H1 (cell line): Measurements from ENCODE around the gene PTGES3L. TPM values are rescaled to one million over a fixed set of nuclear protein-coding genes. Genes with fewer than 3 reads are reported as not detected.
A peak's percentile ranks its signal among the peaks of the same experiment; 100 is the strongest.

ENCODE experiments used
- CTCF ChIA-PET: fragments of 300-600 bp; sonication (Branson Sonifier 250); formaldehyde crosslinking; loops from one replicate; lab custom pipeline; 2021; ENCODE audit not compliant: partially characterized antibody; lab: Charles Lee
- POLR2A ChIA-PET: fragments of 300-600 bp; sonication (Branson Sonifier 250); formaldehyde crosslinking; loops from one replicate; lab custom pipeline; 2021; ENCODE audit warnings: inconsistent platforms; ENCODE audit not compliant: partially characterized antibody; lab: Charles Lee
- DNase-seq, 2 experiments: peaks; one replicate each; pipeline versions ENCODE4 v3.0.0 to v3.0.0-alpha.2; 2010 to 2022; ENCODE audit warnings: low spot score in 2 of 2, low read depth in 1 of 2, mixed read lengths in 1 of 2
- FAIRE-seq: peaks from 2 replicates; lab custom pipeline; 2011; peaks lifted over from hg19 to GRCh38; lab: Jason Lieb, UNC
- H2AFZ ChIP-seq: 2 replicates; pipeline ENCODE4 v1.8.1; 2012; ENCODE audit warnings: low read length, inconsistent platforms
- H2AK5ac ChIP-seq: 2 replicates; pipeline ENCODE4 v1.6.1; 2013; ENCODE audit warnings: low read depth, low read length
- H2BK120ac ChIP-seq: replicated peaks from 2 replicates; pipeline ENCODE3; 2013; ENCODE audit warnings: low read depth, low read length, inconsistent platforms
- H2BK12ac ChIP-seq: 2 replicates; pipeline ENCODE4 v1.6.1; 2013; ENCODE audit warnings: low read depth, low read length
- H2BK15ac ChIP-seq: 2 replicates; pipeline ENCODE4 v1.6.1; 2013; ENCODE audit warnings: low read length
- H2BK20ac ChIP-seq: 2 replicates; pipeline ENCODE4 v1.6.1; 2013; ENCODE audit warnings: low read length
- H2BK5ac ChIP-seq: 2 replicates; pipeline ENCODE4 v1.6.1; 2013; ENCODE audit warnings: low read depth, low read length
- H3K14ac ChIP-seq: 2 replicates; pipeline ENCODE4 v1.6.1; 2013; ENCODE audit warnings: inconsistent platforms; ENCODE audit not compliant: insufficient read length
- H3K18ac ChIP-seq: 2 replicates; pipeline ENCODE4 v1.6.1; 2013; ENCODE audit warnings: low read length; ENCODE audit errors: extremely low read depth
- H3K23ac ChIP-seq: 2 replicates; pipeline ENCODE4 v1.6.1; 2013; ENCODE audit warnings: inconsistent platforms; ENCODE audit not compliant: insufficient read length
- H3K23me2 ChIP-seq: 2 replicates; pipeline ENCODE4 v1.6.1; 2013; ENCODE audit warnings: low read depth, low read length
- H3K27ac ChIP-seq: 2 replicates; pipeline ENCODE4 v1.6.1; 2011; ENCODE audit warnings: low read depth, low read length, inconsistent platforms
- H3K27me3 ChIP-seq, 4 experiments: replicated peaks in 1 of 4; 1 replicate in 1 of 4; 2 replicates in 3 of 4; pipeline versions ENCODE4 v1.6.1 to v1.8.1; 2011 to 2013; ENCODE audit warnings: low read length in 3 of 4, mild to moderate bottlenecking in 3 of 4, inconsistent platforms in 2 of 4, mixed read lengths in 2 of 4, moderate library complexity in 1 of 4; ENCODE audit not compliant: control insufficient read depth in 3 of 4, insufficient read depth in 3 of 4; ENCODE audit errors: extremely low read depth in 1 of 4
- H3K36me3 ChIP-seq, 4 experiments: 2 replicates each; pipeline versions ENCODE4 v1.6.1 to v1.8.1; 2011 to 2013; ENCODE audit warnings: mild to moderate bottlenecking in 4 of 4, low read length in 3 of 4, moderate library complexity in 2 of 4, control low read depth in 1 of 4, inconsistent platforms in 1 of 4; ENCODE audit not compliant: insufficient read depth in 4 of 4, control insufficient read depth in 2 of 4
- H3K4ac ChIP-seq: replicated peaks from 2 replicates; pipeline ENCODE3; 2013; ENCODE audit warnings: low read length, low read depth, mixed read lengths, inconsistent platforms; ENCODE audit not compliant: insufficient read length
- H3K4me1 ChIP-seq, 4 experiments: replicated peaks in 1 of 4; 1 replicate in 1 of 4; 2 replicates in 3 of 4; pipeline versions ENCODE4 v1.6.1 to v1.8.1; 2011 to 2013; ENCODE audit warnings: low read length in 3 of 4, inconsistent platforms in 2 of 4, mixed read lengths in 1 of 4; ENCODE audit not compliant: insufficient read depth in 4 of 4, control insufficient read depth in 3 of 4
- H3K4me2 ChIP-seq, 2 experiments: 2 replicates each; pipeline versions ENCODE4 v1.6.1 to v1.8.1; 2011 to 2013; ENCODE audit warnings: low read depth in 2 of 2, low read length in 2 of 2, control low read depth in 1 of 2, inconsistent platforms in 1 of 2, mild to moderate bottlenecking in 1 of 2; ENCODE audit not compliant: insufficient read depth in 1 of 2
- H3K4me3 ChIP-seq, 4 experiments: fragments of 200-600, 300-600 bp in 1 of 4; sonication (generic), shearing (Covaris generic), sonication (Bioruptor Twin) in 1 of 4; 2 replicates each; pipeline versions ENCODE4 v1.5.1 to v1.8.1; 2011 to 2016; ENCODE audit warnings: low read length in 4 of 4, low read depth in 3 of 4, control low read depth in 2 of 4, inconsistent platforms in 2 of 4, mild to moderate bottlenecking in 2 of 4, mixed read lengths in 1 of 4, moderate library complexity in 1 of 4; ENCODE audit not compliant: insufficient read depth in 2 of 4; ENCODE audit errors: extremely low read depth in 1 of 4
- H3K56ac ChIP-seq: replicated peaks from 2 replicates; pipeline ENCODE3; 2013; ENCODE audit warnings: low read depth, mild to moderate bottlenecking, mixed read lengths, low read length, inconsistent platforms; ENCODE audit not compliant: insufficient read length
- H3K79me1 ChIP-seq: 2 replicates; pipeline ENCODE4 v1.6.1; 2013; ENCODE audit warnings: low read depth, low read length, control low read depth
- H3K79me2 ChIP-seq, 2 experiments: 2 replicates each; pipeline versions ENCODE4 v1.6.1 to v1.8.1; 2012 to 2013; ENCODE audit warnings: low read length in 2 of 2, mild to moderate bottlenecking in 2 of 2, inconsistent platforms in 1 of 2; ENCODE audit not compliant: insufficient read depth in 2 of 2, control insufficient read depth in 1 of 2
- H3K9ac ChIP-seq, 4 experiments: replicated peaks in 1 of 4; 1 replicate in 1 of 4; 2 replicates in 3 of 4; pipeline versions ENCODE4 v1.6.1 to v1.8.1; 2011 to 2013; ENCODE audit warnings: low read depth in 3 of 4, low read length in 3 of 4, control low read depth in 2 of 4, mild to moderate bottlenecking in 2 of 4, moderate library complexity in 2 of 4, inconsistent platforms in 1 of 4; ENCODE audit errors: extremely low read depth in 1 of 4
- H3K9me3 ChIP-seq, 2 experiments: 2 replicates each; pipeline versions ENCODE4 v1.6.1 to v1.8.1; 2012 to 2013; ENCODE audit warnings: mild to moderate bottlenecking in 2 of 2, moderate library complexity in 2 of 2, control low read depth in 1 of 2, inconsistent platforms in 1 of 2, low read depth in 1 of 2, low read length in 1 of 2, mixed read lengths in 1 of 2; ENCODE audit not compliant: insufficient read depth in 2 of 2
- H4K20me1 ChIP-seq, 2 experiments: replicated peaks in 1 of 2; 2 replicates each; pipeline versions ENCODE3 to v1.8.1; 2011 to 2013; ENCODE audit warnings: inconsistent platforms in 2 of 2, low read length in 2 of 2, mild to moderate bottlenecking in 1 of 2; ENCODE audit not compliant: insufficient read depth in 2 of 2, control insufficient read depth in 1 of 2
- H4K5ac ChIP-seq: 2 replicates; pipeline ENCODE4 v1.6.1; 2013; ENCODE audit warnings: low read length, low read depth, mixed read lengths, inconsistent platforms; ENCODE audit not compliant: insufficient read length
- H4K8ac ChIP-seq: 2 replicates; pipeline ENCODE4 v1.8.0; 2013; ENCODE audit warnings: mild to moderate bottlenecking, moderate library complexity, low read length, inconsistent platforms; ENCODE audit not compliant: insufficient read depth; ENCODE audit errors: extremely low read depth
- H4K91ac ChIP-seq: replicated peaks from 2 replicates; pipeline ENCODE3; 2013; ENCODE audit warnings: low read length, mixed read lengths, inconsistent platforms; ENCODE audit not compliant: insufficient read length
- CBX5 ChIP-seq: fragments of 300-800, 300-1000 bp; sonication (generic); IDR thresholded peaks from 2 replicates; pipeline ENCODE4 v1.7.1; 2016; ENCODE audit warnings: antibody characterized with exemption, low read length, low read depth
- CREB1 ChIP-seq: IDR thresholded peaks from 2 replicates; pipeline ENCODE4 v1.6.1; 2012; ENCODE audit warnings: inconsistent platforms
- EGR1 ChIP-seq: IDR thresholded peaks from 2 replicates; pipeline ENCODE4 v1.6.1; 2011; ENCODE audit warnings: low read depth, low read length, borderline replicate concordance
- EP300 ChIP-seq, 2 experiments: IDR thresholded peaks; 1 replicate in 1 of 2; 2 replicates in 1 of 2; pipeline ENCODE4 v1.6.1; 2011 to 2012; ENCODE audit warnings: low read depth in 2 of 2, low read length in 2 of 2, mild to moderate bottlenecking in 2 of 2, borderline replicate concordance in 1 of 2, inconsistent platforms in 1 of 2, moderate library complexity in 1 of 2
- HDAC2 ChIP-seq, 2 experiments: fragments of 300-600 bp in 1 of 2; sonication (generic) in 1 of 2; IDR thresholded peaks; 2 replicates each; pipeline ENCODE4 v1.6.1; 2011 to 2012; ENCODE audit warnings: low read depth in 2 of 2, low read length in 2 of 2, mild to moderate bottlenecking in 2 of 2, moderate library complexity in 2 of 2, borderline replicate concordance in 1 of 2, inconsistent platforms in 1 of 2
- JUN ChIP-seq: IDR thresholded peaks from 2 replicates; pipeline ENCODE4 v1.6.1; 2011; ENCODE audit warnings: low read depth, mild to moderate bottlenecking, improper control_type of control experiment, low read length
- MAFK ChIP-seq: IDR thresholded peaks from 2 replicates; pipeline ENCODE4 v1.6.1; 2012; ENCODE audit warnings: low read depth, mild to moderate bottlenecking, improper control_type of control experiment, low read length
- NRF1 ChIP-seq: IDR thresholded peaks from 2 replicates; pipeline ENCODE4 v1.6.1; 2011; ENCODE audit warnings: mild to moderate bottlenecking, low read depth, low read length, improper control_type of control experiment
- RXRA ChIP-seq: IDR thresholded peaks from 2 replicates; pipeline ENCODE4 v1.6.1; 2011; ENCODE audit warnings: low read depth, mild to moderate bottlenecking, low read length, moderate library complexity; ENCODE audit not compliant: insufficient read depth
- SIN3A ChIP-seq, 2 experiments: IDR thresholded peaks in 1 of 2; conservative IDR thresholded peaks in 1 of 2; 2 replicates each; pipeline ENCODE4 v1.6.1; 2011 to 2012; ENCODE audit warnings: low read length in 2 of 2, improper control_type of control experiment in 1 of 2, low read depth in 1 of 2, mild to moderate bottlenecking in 1 of 2
- SIRT6 ChIP-seq: IDR thresholded peaks from one replicate; pipeline ENCODE4 v1.7.1; 2012; ENCODE audit warnings: low read length, inconsistent platforms
- TAF7 ChIP-seq: optimal IDR thresholded peaks from 2 replicates; pipeline ENCODE3; 2011; ENCODE audit warnings: low read depth, mild to moderate bottlenecking, inconsistent platforms, low read length, moderate library complexity, borderline replicate concordance
- WGBS, 2 experiments: shearing (Covaris generic) in 1 of 2; methylation state at CpG; one replicate each; pipeline versions ENCODE4 v1.1.6 to v1.1.7; 2013 to 2015; ENCODE audit warnings: low lambda C conversion rate in 2 of 2, mixed read lengths in 2 of 2, inconsistent platforms in 1 of 2, low coverage in 1 of 2, missing lambda C conversion rate in 1 of 2; ENCODE audit not compliant: insufficient replicate concordance in 2 of 2, insufficient coverage in 1 of 2, insufficient read length in 1 of 2; ENCODE audit errors: extremely low coverage in 1 of 2, missing lambda C conversion rate in 1 of 2; 5-methylcytosine and 5-hydroxymethylcytosine counted together
- polyA plus RNA-seq, 7 experiments: library from polyadenylated mRNA; depleted of rRNA in 3 of 7; stranded (reverse) in 5 of 7; unstranded in 2 of 7; fragments of >200 nt in 5 of 7; fragments of 200-250 nt in 2 of 7; gene quantifications; 1 replicate in 5 of 7; 2 replicates in 1 of 7; 4 replicates in 1 of 7; pipeline versions ENCODE4 v1.2.1 to v1.2.3, GENCODE V29; 2011 to 2013; ENCODE audit warnings: missing spikeins in 2 of 7, mixed read lengths in 2 of 7
- total RNA-seq: library from RNA; stranded (reverse); fragmentation: NEBNext Ultra II Directional; extraction: Animal tissue kit (Norgen Biotek cat#: 25700); gene quantifications from 2 replicates; pipeline ENCODE4 v1.2.1, GENCODE V29; 2021
- TF ChIP-seq, protein P1 (sequence below): IDR thresholded peaks from 2 replicates; pipeline ENCODE4 v1.6.1; 2011; ENCODE audit warnings: low read depth, mild to moderate bottlenecking, low read length; ENCODE audit not compliant: insufficient read depth

PTGES3L gene
- total and polyA plus RNA-seq, 2 of the 8 experiments (the other 6 are each of a cell fraction or from before 2014, with no cell fraction given) = 3.0 to 3.6 TPM

DNA sequence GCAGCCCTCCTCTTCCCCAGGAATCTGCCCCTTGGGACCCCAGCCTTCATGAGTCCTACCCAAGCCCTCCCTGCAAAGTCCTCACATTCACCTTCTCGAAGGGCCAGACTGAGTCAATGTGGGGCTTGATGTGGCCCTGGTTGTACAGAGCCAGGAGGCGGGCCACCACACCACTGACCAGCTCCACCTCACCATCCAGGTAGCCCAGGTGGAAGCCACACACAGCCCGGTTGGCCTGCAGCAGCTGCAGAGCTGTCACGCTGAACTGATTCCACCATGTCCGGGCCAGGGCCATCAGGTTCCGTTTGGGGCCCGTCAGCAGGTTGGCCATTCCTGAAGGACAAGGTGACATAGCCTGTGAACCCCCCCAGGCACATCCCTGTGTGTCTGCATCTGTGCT, 36.3 kb upstream of the PTGES3L start:
- H3K36me3 ChIP-seq = peaks cover 6 to 39% (median 12%) of the 10 kb centered on the region in 4 experiments; a peak in 7 of 8 replicates
- peaks cover 0 to 34% of the 10 kb centered on the region in 2 experiments; a peak in 3 of 4 replicates for H3K79me2 ChIP-seq
- H4K8ac ChIP-seq = no peak overlapping the region
- H4K5ac ChIP-seq = no peak overlapping the region
- 95% methylated on average over 3 of the region's 7 CpGs; no CpG with 5 or more reads in 1 of the 2 experiments for WGBS, 2 experiments
- no peak for TF ChIP-seq EP300 (IDR thresholded peaks at IDR 0.05; ENCODE audit: borderline replicate concordance in 1 of 2, low read depth in 2 of 2, low read length in 2 of 2)
- TF ChIP-seq HDAC2 (IDR thresholded peaks at IDR 0.05; ENCODE audit: borderline replicate concordance in 1 of 2, low read depth in 2 of 2, low read length in 2 of 2) = no peak
- no peak for TF ChIP-seq JUN
- no peak for TF ChIP-seq NRF1
- no peak for TF ChIP-seq RXRA
- TF ChIP-seq MAFK = no peak
- no peak for TF ChIP-seq CREB1
- TF ChIP-seq EGR1 = no peak
- no peak for TF ChIP-seq SIRT6
- no peak for TF ChIP-seq TAF7
- TF ChIP-seq CBX5 = no peak
- TF ChIP-seq, protein P1, sequence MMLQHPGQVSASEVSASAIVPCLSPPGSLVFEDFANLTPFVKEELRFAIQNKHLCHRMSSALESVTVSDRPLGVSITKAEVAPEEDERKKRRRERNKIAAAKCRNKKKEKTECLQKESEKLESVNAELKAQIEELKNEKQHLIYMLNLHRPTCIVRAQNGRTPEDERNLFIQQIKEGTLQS = no peak
- TF ChIP-seq SIN3A (conservative IDR thresholded peaks at IDR 0.05 in 1 of 2, IDR thresholded peaks at IDR 0.05 in 1 of 2; ENCODE audit: low read depth in 1 of 2, low read length in 2 of 2) = no peak
- H3K56ac ChIP-seq = no peak overlapping the region
- H2BK12ac ChIP-seq = no peak overlapping the region
- no peak overlapping the region for H2AFZ ChIP-seq
- no peak overlapping the region for H3K18ac ChIP-seq
- H3K23ac ChIP-seq = no peak overlapping the region
- H2BK5ac ChIP-seq = 0 out of 2 replicates have a peak overlapping the region, but pooled peaks have one; percentile 54
- H2BK120ac ChIP-seq = no peak overlapping the region
- peaks cover 20% of the 10 kb centered on the region for H3K79me1 ChIP-seq
- H3K4me1 ChIP-seq = peaks cover 6 to 18% (median 12%) of the 10 kb centered on the region in 4 experiments
- H3K4me2 ChIP-seq = no peak overlapping the region
- H3K23me2 ChIP-seq = peaks cover 4% of the 10 kb centered on the region; the same call in 1 of the 2 replicates
- H4K20me1 ChIP-seq = peaks cover 12% of the 10 kb centered on the region in 2 experiments
- H2AK5ac ChIP-seq = no peak overlapping the region
- H2BK20ac ChIP-seq = no peak overlapping the region
- POLR2A ChIA-PET = interaction anchor here (1.1 to 7.5 kb wide), 4 partner anchors 11 to 299 kb away, joined by 3 to 104 read pairs (median 24); partner anchors contain the start of genes IFI35 and RPL27
- H3K14ac ChIP-seq = no peak overlapping the region
- no peak overlapping the region for H2BK15ac ChIP-seq
- CTCF ChIA-PET = no interaction called here
- no peak overlapping the region for H3K4ac ChIP-seq
- no peak overlapping the region for H4K91ac ChIP-seq
- H3K27me3 ChIP-seq = no peaks in the 10 kb centered on the region
- DNase-seq (no peak), FAIRE-seq (no peak)
- no peak overlapping the region for H3K27ac ChIP-seq
- no peak overlapping the region for H3K4me3 ChIP-seq
- no peak overlapping the region for H3K9ac ChIP-seq
- H3K9me3 ChIP-seq = no peaks in the 10 kb centered on the region
